HG02852 (cell line): Measurements from ENCODE around the gene ZZZ3.
"Not testable (repeated sequence)": the region's sequence is repeated elsewhere in the genome, so short reads cannot be mapped to it uniquely, and the experiment has no call there.

ENCODE experiments used
- ATAC-seq: cut with Tn5 transposase; IDR thresholded peaks from one replicate; pipeline ENCODE4 v1.9.1; 2021; ENCODE audit warnings: mild to moderate bottlenecking, moderate library complexity; ENCODE audit not compliant: unreplicated experiment

ZZZ3 gene

GRCh38 chr1:77682460-77683159, at the start of gene ZZZ3:
Gene ZZZ3 (minus strand): TSS chr1:77682658. CDS start chr1:77633354, 49,304 bp downstream.
- peak; percentile 65 for ATAC-seq

GRCh38 chr1:77732090-77732489, 49.6 kb upstream of the ZZZ3 start:
- no peak for ATAC-seq

- no peak for ATAC-seq
Measured at GRCh38 chr1:77725706-77726105, 43.2 kb upstream of the ZZZ3 start.

GRCh38 chr1:77718181-77718580, 35.7 kb upstream of the ZZZ3 start:
- no peak for ATAC-seq

- no peak for ATAC-seq
Measured at GRCh38 chr1:77716065-77716464, 33.6 kb upstream of the ZZZ3 start.

GRCh38 chr1:77709727-77710126, 27.3 kb upstream of the ZZZ3 start:
- no peak for ATAC-seq

GRCh38 chr1:77706321-77706720, 23.9 kb upstream of the ZZZ3 start:
- ATAC-seq: no peak

GRCh38 chr1:77704736-77705135, 22.3 kb upstream of the ZZZ3 start:
- ATAC-seq: no peak

GRCh38 chr1:77699673-77700072, 17.2 kb upstream of the ZZZ3 start:
- not testable (repeated sequence) for ATAC-seq

- no peak for ATAC-seq
Measured at GRCh38 chr1:77697441-77697840, 15.0 kb upstream of the ZZZ3 start.

- peak; percentile 54 for ATAC-seq
Measured at GRCh38 chr1:77688939-77689338, 6.5 kb upstream of the ZZZ3 start.

- ATAC-seq: no peak
Measured at GRCh38 chr1:77687519-77687906, 5.1 kb upstream of the ZZZ3 start.

GRCh38 chr1:77686796-77687518, 4.5 kb upstream of the ZZZ3 start:
- no peak for ATAC-seq

- peak; percentile 73 for ATAC-seq
Measured at GRCh38 chr1:77683160-77684148, 996 bp upstream of the ZZZ3 start.

- ATAC-seq: no peak
Measured at GRCh38 chr1:77680173-77680572, 2.3 kb downstream of the ZZZ3 start.

GRCh38 chr1:77678660-77679610, 3.5 kb downstream of the ZZZ3 start:
- no peak for ATAC-seq

GRCh38 chr1:77674807-77675206, 7.7 kb downstream of the ZZZ3 start:
- not testable (repeated sequence) for ATAC-seq

- no peak for ATAC-seq
Measured at GRCh38 chr1:77673716-77674355, 8.6 kb downstream of the ZZZ3 start.

- ATAC-seq: no peak
Measured at GRCh38 chr1:77673030-77673429, 9.4 kb downstream of the ZZZ3 start.

- ATAC-seq: peak; percentile 38
Measured at GRCh38 chr1:77672374-77672773, 10.1 kb downstream of the ZZZ3 start.
